Fibroblast of pulmonary artery (primary cell): ENCODE data around the gene NFKB2.

Experiments
- DNase-seq: peaks from one replicate; pipeline ENCODE4 v3.0.0-alpha.2; 2010; ENCODE audit warnings: low read depth
- H3K4me3 ChIP-seq: replicated peaks from 2 replicates; pipeline ENCODE4 v1.5.1; 2011; ENCODE audit warnings: low read depth, mild to moderate bottlenecking, control low read depth, low read length, moderate library complexity
- CTCF ChIP-seq: IDR thresholded peaks from 2 replicates; pipeline ENCODE4 v1.5.1; 2011; ENCODE audit warnings: mild to moderate bottlenecking, control low read depth, low read length, inconsistent platforms; ENCODE audit errors: missing control alignments

The NFKB2 gene

GRCh38 chr10:102403115-102403514 lies 7.6 kb downstream of the NFKB2 start:
- no peak overlapping the region for H3K4me3 ChIP-seq
- no peak for DNase-seq
- TF ChIP-seq CTCF, result no peak

GRCh38 chr10:102404361-102405107 lies 9.0 kb downstream of the NFKB2 start:
- no peak overlapping the region for H3K4me3 ChIP-seq
- no peak for TF ChIP-seq CTCF
- DNase-seq, result no peak

GRCh38 chr10:102405108-102405571 lies 9.6 kb downstream of the NFKB2 start:
- no peak overlapping the region for H3K4me3 ChIP-seq
- DNase-seq, result no peak
- no peak for TF ChIP-seq CTCF

- no peak for DNase-seq
- TF ChIP-seq CTCF, result no peak
Measured at GRCh38 chr10:102405632-102406031, 10.1 kb downstream of the NFKB2 start.

GRCh38 chr10:102406815-102407214 lies 11.3 kb downstream of the NFKB2 start:
- no peak for DNase-seq
- no peak overlapping the region for H3K4me3 ChIP-seq
- no peak for TF ChIP-seq CTCF

More at GRCh38 chr10:102405632-102406031, 10.1 kb downstream of the NFKB2 start:
- no peak overlapping the region for H3K4me3 ChIP-seq

- no peak for TF ChIP-seq CTCF
- no peak overlapping the region for H3K4me3 ChIP-seq
- no peak for DNase-seq
Measured at GRCh38 chr10:102407425-102408130, 12.1 kb downstream of the NFKB2 start.
